MM.1S (cell line): ENCODE data around the gene KDM4C.

Experiments
- DNase-seq: peaks from one replicate; pipeline ENCODE4 v3.0.0-alpha.2; 2015
- H2AFZ ChIP-seq: fragments of 300-600 bp; sonication (generic); 2 replicates; pipeline ENCODE4 v1.6.0; 2016; ENCODE audit warnings: antibody characterized with exemption, low read length
- H3F3A ChIP-seq: fragments of 300-600 bp; sonication (generic); 2 replicates; pipeline ENCODE4 v1.6.1; 2016; ENCODE audit warnings: mild to moderate bottlenecking, antibody characterized with exemption, low read length, moderate library complexity, mixed read lengths; ENCODE audit not compliant: insufficient read depth
- H3K27ac ChIP-seq: fragments of 300-600 bp; sonication (generic); 2 replicates; pipeline ENCODE4 v1.5.1; 2016; ENCODE audit warnings: mild to moderate bottlenecking, low read length
- H3K27me3 ChIP-seq: fragments of 300-600 bp; sonication (generic); replicated peaks from 2 replicates; pipeline ENCODE4 v1.6.0; 2016; ENCODE audit warnings: low read length; ENCODE audit not compliant: insufficient read depth
- H3K36me3 ChIP-seq: fragments of 300-600 bp; sonication (generic); replicated peaks from 2 replicates; pipeline ENCODE4 v1.6.1; 2016; ENCODE audit warnings: mild to moderate bottlenecking, low read length, mixed read lengths; ENCODE audit not compliant: insufficient read depth
- H3K4me1 ChIP-seq: fragments of 300-600 bp; sonication (generic); 2 replicates; pipeline ENCODE4 v1.6.1; 2016; ENCODE audit warnings: low read length, mixed read lengths
- H3K4me2 ChIP-seq: fragments of 300-600 bp; sonication (generic); 2 replicates; pipeline ENCODE4 v1.6.0; 2016; ENCODE audit warnings: low read depth, low read length
- H3K4me3 ChIP-seq: fragments of 300-600 bp; sonication (generic); 2 replicates; pipeline ENCODE4 v1.5.1; 2016; ENCODE audit warnings: low read length, mixed read lengths
- H3K79me2 ChIP-seq: fragments of 300-600 bp; sonication (generic); 2 replicates; pipeline ENCODE4 v1.6.1; 2016; ENCODE audit warnings: mixed run types, low read length, mixed read lengths
- H3K9ac ChIP-seq: fragments of 300-600 bp; sonication (generic); 2 replicates; pipeline ENCODE4 v1.6.1; 2016; ENCODE audit warnings: low read length, mixed read lengths
- H3K9me2 ChIP-seq: fragments of 300-600 bp; sonication (generic); replicated peaks from 2 replicates; pipeline ENCODE4 v1.6.1; 2016; ENCODE audit warnings: mild to moderate bottlenecking, low read length, mixed read lengths; ENCODE audit not compliant: insufficient read depth
- H3K9me3 ChIP-seq: fragments of 300-600 bp; sonication (generic); replicated peaks from 2 replicates; pipeline ENCODE4 v1.6.1; 2016; ENCODE audit warnings: mild to moderate bottlenecking, low read length, mixed read lengths; ENCODE audit not compliant: insufficient read depth
- H4K20me1 ChIP-seq: fragments of 300-600 bp; sonication (generic); 2 replicates; pipeline ENCODE4 v1.6.1; 2016; ENCODE audit warnings: mild to moderate bottlenecking, low read length, moderate library complexity, mixed read lengths; ENCODE audit not compliant: insufficient read depth
- EZH2 ChIP-seq: fragments of 300-600 bp; sonication (generic); optimal IDR thresholded peaks from 2 replicates; pipeline ENCODE3; 2017; ENCODE audit warnings: low read depth, mild to moderate bottlenecking, antibody characterized with exemption, low read length, mixed read lengths
- EZH2phosphoT487 ChIP-seq: fragments of 300-600 bp; sonication (generic); IDR thresholded peaks from 2 replicates; pipeline ENCODE4 v1.6.1; 2018; ENCODE audit warnings: antibody characterized with exemption, low read length
- TF ChIP-seq, protein P1 (sequence below): fragments of 300-600 bp; sonication (generic); IDR thresholded peaks from 2 replicates; pipeline ENCODE4 v1.5.1; 2016; ENCODE audit warnings: antibody characterized with exemption, low read length, mixed read lengths

KDM4C gene

DNA sequence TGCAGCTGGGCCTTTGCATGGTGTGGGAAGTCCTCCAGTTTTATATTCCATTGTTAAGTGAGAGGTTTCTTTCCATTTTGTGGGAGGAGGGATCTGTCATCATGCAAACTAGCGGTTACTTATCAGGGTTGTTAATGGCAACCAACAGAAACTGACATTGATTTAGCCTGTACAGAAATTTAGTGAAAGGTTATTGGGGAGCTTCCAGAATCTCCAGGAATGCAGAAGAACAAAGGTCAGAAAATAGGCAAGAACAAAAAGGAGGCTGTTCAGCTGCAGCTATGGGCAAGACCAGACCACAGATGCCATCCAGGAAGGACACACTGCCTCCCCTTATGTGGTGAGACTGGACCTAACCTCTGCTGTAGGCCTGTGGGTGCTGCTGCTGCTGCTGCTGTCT lies 395.8 kb downstream of the KDM4C start:
- no peak overlapping the region for H3K4me3 ChIP-seq
- no peaks in the 10 kb centered on the region for H3K79me2 ChIP-seq
- TF ChIP-seq, protein P1, sequence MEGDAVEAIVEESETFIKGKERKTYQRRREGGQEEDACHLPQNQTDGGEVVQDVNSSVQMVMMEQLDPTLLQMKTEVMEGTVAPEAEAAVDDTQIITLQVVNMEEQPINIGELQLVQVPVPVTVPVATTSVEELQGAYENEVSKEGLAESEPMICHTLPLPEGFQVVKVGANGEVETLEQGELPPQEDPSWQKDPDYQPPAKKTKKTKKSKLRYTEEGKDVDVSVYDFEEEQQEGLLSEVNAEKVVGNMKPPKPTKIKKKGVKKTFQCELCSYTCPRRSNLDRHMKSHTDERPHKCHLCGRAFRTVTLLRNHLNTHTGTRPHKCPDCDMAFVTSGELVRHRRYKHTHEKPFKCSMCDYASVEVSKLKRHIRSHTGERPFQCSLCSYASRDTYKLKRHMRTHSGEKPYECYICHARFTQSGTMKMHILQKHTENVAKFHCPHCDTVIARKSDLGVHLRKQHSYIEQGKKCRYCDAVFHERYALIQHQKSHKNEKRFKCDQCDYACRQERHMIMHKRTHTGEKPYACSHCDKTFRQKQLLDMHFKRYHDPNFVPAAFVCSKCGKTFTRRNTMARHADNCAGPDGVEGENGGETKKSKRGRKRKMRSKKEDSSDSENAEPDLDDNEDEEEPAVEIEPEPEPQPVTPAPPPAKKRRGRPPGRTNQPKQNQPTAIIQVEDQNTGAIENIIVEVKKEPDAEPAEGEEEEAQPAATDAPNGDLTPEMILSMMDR: no peak
- TF ChIP-seq EZH2phosphoT487: no peak
- TF ChIP-seq EZH2: no peak
- no peaks in the 10 kb centered on the region for H4K20me1 ChIP-seq
- no peak overlapping the region for H3K9ac ChIP-seq
- H3K36me3 ChIP-seq: no peaks in the 10 kb centered on the region
- no peaks in the 10 kb centered on the region for H3K27me3 ChIP-seq
- H3K9me2 ChIP-seq: no peaks in the 10 kb centered on the region
- DNase-seq: no peak
- H2AFZ ChIP-seq: no peak overlapping the region
- no peaks in the 10 kb centered on the region for H3K9me3 ChIP-seq
- H3K27ac ChIP-seq: no peak overlapping the region
- no peaks in the 10 kb centered on the region for H3F3A ChIP-seq
- no peaks in the 10 kb centered on the region for H3K4me1 ChIP-seq
- H3K4me2 ChIP-seq: no peak overlapping the region

DNA sequence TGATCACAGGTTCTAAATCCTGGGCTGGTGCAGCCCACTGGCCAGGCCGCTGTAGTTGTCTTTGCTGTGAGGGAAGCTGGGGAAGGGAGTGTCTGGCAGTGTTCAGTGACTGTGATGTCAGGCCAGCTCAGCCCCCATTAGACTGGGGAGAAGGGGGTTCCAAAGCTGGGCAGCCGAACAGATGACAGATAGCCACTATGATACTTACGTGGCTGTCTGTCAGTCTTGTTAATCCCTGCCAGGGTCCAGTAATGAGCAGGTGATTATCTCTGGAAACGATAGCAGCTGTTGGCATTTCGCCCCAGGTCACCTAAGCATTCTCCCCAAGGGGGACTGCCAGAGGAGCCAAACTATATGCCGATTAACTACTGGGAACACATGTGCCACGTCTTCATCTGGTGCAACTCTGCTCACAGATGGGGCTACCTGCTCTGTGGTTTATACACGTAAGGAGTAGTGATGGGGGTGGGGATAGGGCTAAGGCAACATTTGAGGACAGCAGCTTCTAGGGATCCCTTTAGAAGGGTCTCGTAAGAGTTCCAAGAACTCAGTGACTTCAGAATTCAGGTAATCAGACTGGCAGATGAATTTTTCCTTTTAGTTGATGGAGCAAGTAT lies 396.3 kb downstream of the KDM4C start:
- Histone ChIP-seq H3K27ac (no peak overlapping the region), H3K27me3 (no peaks in the 10 kb centered on the region), H3K79me2 (no peaks in the 10 kb centered on the region), H3K4me2 (no peak overlapping the region), H4K20me1 (no peaks in the 10 kb centered on the region), H3K9me2 (no peaks in the 10 kb centered on the region), H3K4me3 (no peak overlapping the region), H3F3A (no peaks in the 10 kb centered on the region), H3K36me3 (no peaks in the 10 kb centered on the region), H2AFZ (no peak overlapping the region), H3K9ac (no peak overlapping the region), H3K9me3 (no peaks in the 10 kb centered on the region), H3K4me1 (no peaks in the 10 kb centered on the region)
- no peak for DNase-seq
- TF ChIP-seq EZH2phosphoT487 (no peak), EZH2 (no peak)
- TF ChIP-seq, protein P1: no peak

DNA sequence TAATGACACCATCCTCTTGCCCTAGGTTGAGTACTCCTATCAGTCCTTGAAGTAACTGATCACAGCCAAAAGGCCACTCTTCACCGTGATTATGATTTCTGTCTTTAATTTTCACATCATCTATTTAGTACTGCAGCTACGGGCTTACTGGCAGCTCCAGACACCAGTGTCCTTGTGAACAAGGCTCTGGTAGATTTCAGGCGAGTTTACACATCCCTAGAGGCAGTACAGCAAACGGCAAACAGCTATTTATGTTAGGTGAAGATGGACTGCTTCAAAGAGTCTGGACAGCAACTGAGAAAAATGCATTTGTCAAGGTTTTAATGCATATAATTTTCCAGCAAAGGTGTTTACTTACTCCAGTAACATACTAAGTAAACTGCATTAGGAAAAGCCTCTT lies 396.9 kb downstream of the KDM4C start:
- Histone ChIP-seq H3K27me3 (no peaks in the 10 kb centered on the region), H3K9ac (no peak overlapping the region), H2AFZ (no peak overlapping the region), H3K9me2 (no peaks in the 10 kb centered on the region), H4K20me1 (no peaks in the 10 kb centered on the region), H3K4me1 (no peaks in the 10 kb centered on the region), H3K4me2 (no peak overlapping the region), H3K79me2 (no peaks in the 10 kb centered on the region), H3K9me3 (no peaks in the 10 kb centered on the region), H3K36me3 (no peaks in the 10 kb centered on the region), H3F3A (no peaks in the 10 kb centered on the region), H3K27ac (no peak overlapping the region), H3K4me3 (no peak overlapping the region)
- TF ChIP-seq EZH2phosphoT487: no peak
- TF ChIP-seq, protein P1: no peak
- TF ChIP-seq EZH2: no peak
- no peak for DNase-seq
